GM19372 (cell line): ENCODE measurements around the gene RAD50.
"Not testable (repeated sequence)": the region's sequence is repeated elsewhere in the genome, so short reads cannot be mapped to it uniquely, and the experiment has no call there.

Source experiments
- ATAC-seq: cut with Tn5 transposase; IDR thresholded peaks from one replicate; pipeline ENCODE4 v1.9.1; 2021; ENCODE audit warnings: mild to moderate bottlenecking, low read depth, moderate library complexity; ENCODE audit not compliant: unreplicated experiment

Gene RAD50

GRCh38 chr5:132690156-132690555, 133.4 kb downstream of the RAD50 start:
- ATAC-seq = no peak

GRCh38 chr5:132691755-132692631, 135.2 kb downstream of the RAD50 start:
- ATAC-seq = not testable (repeated sequence)

DNA sequence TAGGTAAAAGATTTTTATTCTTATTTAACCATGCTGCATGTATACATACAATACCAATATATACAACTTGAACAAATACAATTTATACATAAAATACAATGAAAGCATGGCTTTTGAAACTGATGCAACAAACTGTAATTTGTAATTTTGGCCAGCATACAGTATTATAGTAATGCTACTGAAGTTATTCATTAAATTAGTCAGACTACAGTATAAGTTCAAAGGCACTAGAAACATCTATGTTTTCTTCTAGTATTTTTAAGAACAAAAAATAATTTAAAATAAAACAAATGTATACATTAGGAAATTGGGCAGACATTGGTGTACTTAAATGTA, 135.8 kb downstream of the RAD50 start:
- no peak for ATAC-seq
